Keratinocyte (primary cell): ENCODE measurements around the gene TMPRSS6. TPM values are rescaled to one million over a fixed set of nuclear protein-coding genes. Genes with fewer than 3 reads are reported as not detected.

Experiments used
- DNase-seq: peaks from one replicate; pipeline ENCODE4 v3.0.0-alpha.2; 2011; ENCODE audit warnings: low read depth, missing footprints, low spot score
- FAIRE-seq: peaks from 2 replicates; lab custom pipeline; 2011; peaks lifted over from hg19 to GRCh38; lab: Jason Lieb, UNC
- H2AFZ ChIP-seq: 2 replicates; pipeline ENCODE4 v1.6.0; 2012; ENCODE audit warnings: low read length, control low read depth, inconsistent platforms; ENCODE audit not compliant: control insufficient read depth
- H3K27ac ChIP-seq: 2 replicates; pipeline ENCODE4 v1.5.1; 2011; ENCODE audit warnings: low read length; ENCODE audit not compliant: control insufficient read depth, insufficient read depth
- H3K27me3 ChIP-seq: 3 replicates; pipeline ENCODE4 v1.6.0; 2011; ENCODE audit warnings: low read length; ENCODE audit not compliant: control insufficient read depth, insufficient read depth; ENCODE audit errors: extremely low read depth
- H3K36me3 ChIP-seq, 2 experiments: 2 replicates in 1 of 2; 3 replicates in 1 of 2; pipeline ENCODE4 v1.5.1; 2011; ENCODE audit warnings: low read length in 2 of 2, mild to moderate bottlenecking in 1 of 2; ENCODE audit not compliant: control insufficient read depth in 2 of 2, insufficient read depth in 2 of 2; ENCODE audit errors: extremely low read depth in 1 of 2
- H3K4me1 ChIP-seq: 3 replicates; pipeline ENCODE4 v1.5.1; 2011; ENCODE audit warnings: low read length; ENCODE audit not compliant: control insufficient read depth, insufficient read depth; ENCODE audit errors: extremely low read depth
- H3K4me2 ChIP-seq: 3 replicates; pipeline ENCODE4 v1.6.0; 2011; ENCODE audit warnings: low read depth, low read length; ENCODE audit not compliant: control insufficient read depth, insufficient read depth; ENCODE audit errors: extremely low read depth
- H3K4me3 ChIP-seq, 3 experiments: fragments of 200-600 bp in 1 of 3; sonication (generic) in 1 of 3; 2 replicates in 2 of 3; 3 replicates in 1 of 3; pipeline ENCODE4 v1.5.1; 2011 to 2016; ENCODE audit warnings: low read length in 3 of 3, mild to moderate bottlenecking in 3 of 3, control low read depth in 2 of 3, inconsistent platforms in 1 of 3, low read depth in 1 of 3, mixed read lengths in 1 of 3, mixed run types in 1 of 3, moderate library complexity in 1 of 3; ENCODE audit not compliant: control insufficient read depth in 2 of 3, insufficient read depth in 2 of 3; ENCODE audit errors: extremely low read depth in 1 of 3
- H3K79me2 ChIP-seq: 2 replicates; pipeline ENCODE4 v1.6.0; 2012; ENCODE audit warnings: low read length; ENCODE audit not compliant: control insufficient read depth, insufficient read depth
- H3K9ac ChIP-seq: 3 replicates; pipeline ENCODE4 v1.6.0; 2011; ENCODE audit warnings: low read length; ENCODE audit not compliant: control insufficient read depth, insufficient read depth; ENCODE audit errors: extremely low read depth
- H3K9me1 ChIP-seq: 3 replicates; pipeline ENCODE4 v1.6.0; 2011; ENCODE audit warnings: low read length; ENCODE audit not compliant: control insufficient read depth, insufficient read depth; ENCODE audit errors: extremely low read depth
- H3K9me3 ChIP-seq: 2 replicates; pipeline ENCODE4 v1.5.1; 2012; ENCODE audit warnings: low read depth, low read length; ENCODE audit not compliant: control insufficient read depth
- H4K20me1 ChIP-seq: 3 replicates; pipeline ENCODE4 v1.6.0; 2011; ENCODE audit warnings: low read length; ENCODE audit not compliant: control insufficient read depth, insufficient read depth; ENCODE audit errors: extremely low read depth
- EZH2 ChIP-seq: IDR thresholded peaks from one replicate; pipeline ENCODE4 v1.6.1; 2012; ENCODE audit warnings: inconsistent platforms, mild to moderate bottlenecking, low read length, moderate library complexity
- dilution Hi-C: fragments of 300-500 bp; cut with MboI; formaldehyde crosslinking; loops from one replicate; pipeline ENCODE4 v1.7.0; 2020; ENCODE audit warnings: low sequenced_read_pairs; ENCODE audit not compliant: extremely low pct_ligation_motif_present
- polyA plus RNA-seq, 5 experiments: library from polyadenylated mRNA; depleted of rRNA in 3 of 5; stranded (reverse) in 3 of 5; stranded (forward) in 1 of 5; unstranded in 1 of 5; fragments of >200 nt; gene quantifications; 1 replicate in 1 of 5; 2 replicates in 3 of 5; 3 replicates in 1 of 5; pipeline versions ENCODE4 v1.2.1 to v1.2.3, GENCODE V29; 2011 to 2012; ENCODE audit warnings: missing spikeins in 2 of 5, low read depth in 1 of 5, low replicate concordance in 1 of 5
- TF ChIP-seq, protein P1 (sequence below), 3 experiments: IDR thresholded peaks in 1 of 3; conservative IDR thresholded peaks in 1 of 3; optimal IDR thresholded peaks in 1 of 3; 2 replicates in 2 of 3; 3 replicates in 1 of 3; pipeline versions ENCODE3 to v1.5.1; 2011; ENCODE audit warnings: low read length in 3 of 3, mild to moderate bottlenecking in 3 of 3, moderate library complexity in 2 of 3, control low read depth in 1 of 3, inconsistent platforms in 1 of 3; ENCODE audit not compliant: insufficient read depth in 2 of 3; ENCODE audit errors: extremely low read depth in 1 of 3

TMPRSS6 gene
- polyA plus RNA-seq, 1 donor (not counting 4 experiments of a cell fraction or from before 2014, with no cell fraction given) = not detected

- H3K4me3 ChIP-seq = no peak overlapping the region
- no peaks in the 10 kb centered on the region for H3K9me3 ChIP-seq
- DNase-seq = no peak
- no peak overlapping the region for H3K9ac ChIP-seq
- peaks cover 5% of the 10 kb centered on the region for H3K27me3 ChIP-seq
- TF ChIP-seq, protein P1, sequence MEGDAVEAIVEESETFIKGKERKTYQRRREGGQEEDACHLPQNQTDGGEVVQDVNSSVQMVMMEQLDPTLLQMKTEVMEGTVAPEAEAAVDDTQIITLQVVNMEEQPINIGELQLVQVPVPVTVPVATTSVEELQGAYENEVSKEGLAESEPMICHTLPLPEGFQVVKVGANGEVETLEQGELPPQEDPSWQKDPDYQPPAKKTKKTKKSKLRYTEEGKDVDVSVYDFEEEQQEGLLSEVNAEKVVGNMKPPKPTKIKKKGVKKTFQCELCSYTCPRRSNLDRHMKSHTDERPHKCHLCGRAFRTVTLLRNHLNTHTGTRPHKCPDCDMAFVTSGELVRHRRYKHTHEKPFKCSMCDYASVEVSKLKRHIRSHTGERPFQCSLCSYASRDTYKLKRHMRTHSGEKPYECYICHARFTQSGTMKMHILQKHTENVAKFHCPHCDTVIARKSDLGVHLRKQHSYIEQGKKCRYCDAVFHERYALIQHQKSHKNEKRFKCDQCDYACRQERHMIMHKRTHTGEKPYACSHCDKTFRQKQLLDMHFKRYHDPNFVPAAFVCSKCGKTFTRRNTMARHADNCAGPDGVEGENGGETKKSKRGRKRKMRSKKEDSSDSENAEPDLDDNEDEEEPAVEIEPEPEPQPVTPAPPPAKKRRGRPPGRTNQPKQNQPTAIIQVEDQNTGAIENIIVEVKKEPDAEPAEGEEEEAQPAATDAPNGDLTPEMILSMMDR (optimal IDR thresholded peaks at IDR 0.05 in 1 of 3, IDR thresholded peaks at IDR 0.05 in 1 of 3, conservative IDR thresholded peaks at IDR 0.05 in 1 of 3; ENCODE audit: extremely low read depth in 1 of 3, insufficient read depth in 2 of 3, low read length in 3 of 3) = no peak
- no peak for TF ChIP-seq EZH2
- H3K4me2 ChIP-seq = no peak overlapping the region
- no peaks in the 10 kb centered on the region for H4K20me1 ChIP-seq
- dilution Hi-C loops = no loop called here
- no peak for FAIRE-seq
- H3K9me1 ChIP-seq = no peaks in the 10 kb centered on the region
- H3K27ac ChIP-seq = no peak overlapping the region
- no peaks in the 10 kb centered on the region for H3K36me3 ChIP-seq
- H2AFZ ChIP-seq = no peak overlapping the region
- no peaks in the 10 kb centered on the region for H3K4me1 ChIP-seq
- no peaks in the 10 kb centered on the region for H3K79me2 ChIP-seq
Observed at GRCh38 chr22:37115032-37115431, 5.5 kb upstream of the TMPRSS6 start.

DNA sequence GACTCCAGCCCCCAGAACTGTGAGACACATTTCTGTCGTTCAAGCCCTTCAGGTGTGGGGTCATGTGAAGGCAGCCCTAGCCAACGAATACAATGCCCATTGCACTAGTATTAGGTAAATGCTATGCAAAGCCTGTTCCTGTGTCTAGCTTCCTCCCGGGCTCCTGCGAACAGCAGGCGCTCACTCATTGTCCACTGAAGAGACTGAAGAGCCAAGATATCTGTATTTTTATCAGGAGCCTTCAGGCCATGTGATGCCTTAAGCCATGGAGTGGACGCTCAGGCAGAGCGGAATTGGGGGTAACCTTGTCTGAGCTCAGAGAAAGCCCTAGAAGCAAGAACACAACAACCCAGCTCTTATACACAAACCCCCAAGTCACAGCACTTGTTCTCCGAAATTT, 4.2 kb upstream of the TMPRSS6 start:
- dilution Hi-C loops = no loop called here
- TF ChIP-seq EZH2 = no peak
- TF ChIP-seq, protein P1 (optimal IDR thresholded peaks at IDR 0.05 in 1 of 3, IDR thresholded peaks at IDR 0.05 in 1 of 3, conservative IDR thresholded peaks at IDR 0.05 in 1 of 3; ENCODE audit: extremely low read depth in 1 of 3, insufficient read depth in 2 of 3, low read length in 3 of 3) = no peak
- Histone ChIP-seq H3K4me3 (no peak overlapping the region), H3K4me2 (no peak overlapping the region), H3K36me3 (no peaks in the 10 kb centered on the region), H2AFZ (no peak overlapping the region), H4K20me1 (no peaks in the 10 kb centered on the region), H3K79me2 (no peaks in the 10 kb centered on the region), H3K27me3 (peaks cover 5% of the 10 kb centered on the region), H3K9me3 (no peaks in the 10 kb centered on the region), H3K9me1 (no peaks in the 10 kb centered on the region), H3K9ac (no peak overlapping the region), H3K27ac (no peak overlapping the region), H3K4me1 (no peaks in the 10 kb centered on the region)
- DNase-seq (no peak), FAIRE-seq (no peak)
